Coronary artery (tissue), 2 donors: ENCODE measurements around the gene MMS19.
"Not testable (repeated sequence)": the region's sequence is repeated elsewhere in the genome, so short reads cannot be mapped to it uniquely, and the experiment has no call there.

Source experiments
- DNase-seq: peaks from one replicate; pipeline ENCODE4 v3.0.0-alpha.2; 2017; ENCODE audit warnings: low spot score
- H3K27ac ChIP-seq, 2 donors: fragments of 200-600 bp; sonication (generic); one replicate each; pipeline ENCODE4 v1.5.1; 2016 to 2019
- H3K4me3 ChIP-seq: fragments of 200-600 bp; sonication (generic); 2 replicates; pipeline ENCODE4 v1.5.1; 2016; ENCODE audit warnings: mild to moderate bottlenecking, moderate library complexity
- CTCF ChIP-seq: fragments of 200-600 bp; sonication (generic); IDR thresholded peaks from one replicate; pipeline ENCODE4 v1.5.1; 2019; ENCODE audit warnings: antibody characterized with exemption

The MMS19 gene

GRCh38 chr10:97534746-97535367 lies 36.6 kb upstream of the MMS19 start:
- Histone ChIP-seq H3K27ac (no peak overlapping the region), H3K4me3 (no peak overlapping the region)
- TF ChIP-seq CTCF: peak; percentile 21
- DNase-seq: no peak

- no peak overlapping the region for H3K27ac ChIP-seq
- no peak overlapping the region for H3K4me3 ChIP-seq
- TF ChIP-seq CTCF: no peak
- DNase-seq: no peak
Observed at GRCh38 chr10:97533888-97534287, 35.7 kb upstream of the MMS19 start.

- Histone ChIP-seq H3K27ac (no peak overlapping the region), H3K4me3 (no peak overlapping the region)
- DNase-seq: no peak
- no peak for TF ChIP-seq CTCF
Observed at GRCh38 chr10:97532935-97533671, 34.9 kb upstream of the MMS19 start.

- H3K4me3 ChIP-seq: no peak overlapping the region
- H3K27ac ChIP-seq: no peak overlapping the region
- no peak for TF ChIP-seq CTCF
- DNase-seq: no peak
Observed at GRCh38 chr10:97531401-97531986, 33.3 kb upstream of the MMS19 start.

GRCh38 chr10:97529685-97530465 lies 31.7 kb upstream of the MMS19 start:
- TF ChIP-seq CTCF: no peak
- H3K27ac ChIP-seq: no peak overlapping the region
- no peak overlapping the region for H3K4me3 ChIP-seq
- no peak for DNase-seq

GRCh38 chr10:97528876-97529275 lies 30.7 kb upstream of the MMS19 start:
- not testable (repeated sequence) for H3K27ac ChIP-seq, DNase-seq, H3K4me3 ChIP-seq

- no peak overlapping the region for H3K4me3 ChIP-seq
- H3K27ac ChIP-seq: no peak overlapping the region
- TF ChIP-seq CTCF: no peak
- DNase-seq: no peak
Observed at GRCh38 chr10:97525683-97526110, 27.5 kb upstream of the MMS19 start.
